Coronary artery (tissue), 2 donors: Measurements from ENCODE around the gene NUP88.
A peak's percentile ranks its signal among the peaks of the same experiment; 100 is the strongest.

ENCODE experiments used
- DNase-seq: peaks from one replicate; pipeline ENCODE4 v3.0.0-alpha.2; 2017; ENCODE audit warnings: low spot score
- H3K27ac ChIP-seq, 2 donors: fragments of 200-600 bp; sonication (generic); one replicate each; pipeline ENCODE4 v1.5.1; 2016 to 2019
- H3K4me3 ChIP-seq: fragments of 200-600 bp; sonication (generic); 2 replicates; pipeline ENCODE4 v1.5.1; 2016; ENCODE audit warnings: mild to moderate bottlenecking, moderate library complexity
- CTCF ChIP-seq: fragments of 200-600 bp; sonication (generic); IDR thresholded peaks from one replicate; pipeline ENCODE4 v1.5.1; 2019; ENCODE audit warnings: antibody characterized with exemption

Gene NUP88

GRCh38 chr17:5418858-5419355, 555 bp downstream of the NUP88 start:
- H3K27ac ChIP-seq: peak overlapping the region; percentile 72 to 92
- no peak for DNase-seq
- no peak for TF ChIP-seq CTCF
- H3K4me3 ChIP-seq: peak overlapping the region; percentile 90

- TF ChIP-seq CTCF: no peak
- no peak for DNase-seq
- Histone ChIP-seq H3K4me3 (no peak overlapping the region), H3K27ac (no peak overlapping the region)
Measured at GRCh38 chr17:5416901-5417300, 2.6 kb downstream of the NUP88 start.

- Histone ChIP-seq H3K27ac (no peak overlapping the region), H3K4me3 (no peak overlapping the region)
- no peak for DNase-seq
- TF ChIP-seq CTCF: no peak
Measured at GRCh38 chr17:5413682-5414081, 5.8 kb downstream of the NUP88 start.

GRCh38 chr17:5410594-5411272, 8.7 kb downstream of the NUP88 start:
- DNase-seq: no peak
- Histone ChIP-seq H3K4me3 (no peak overlapping the region), H3K27ac (no peak overlapping the region)
- TF ChIP-seq CTCF: no peak

GRCh38 chr17:5408186-5408585, 11.3 kb downstream of the NUP88 start:
- DNase-seq: no peak
- TF ChIP-seq CTCF: no peak
- H3K27ac ChIP-seq: no peak overlapping the region
- no peak overlapping the region for H3K4me3 ChIP-seq

- Histone ChIP-seq H3K27ac (no peak overlapping the region), H3K4me3 (no peak overlapping the region)
- no peak for DNase-seq
- TF ChIP-seq CTCF: no peak
Measured at GRCh38 chr17:5405400-5405799, 14.1 kb downstream of the NUP88 start.

- no peak for TF ChIP-seq CTCF
- Histone ChIP-seq H3K4me3 (no peak overlapping the region), H3K27ac (no peak overlapping the region)
- no peak for DNase-seq
Measured at GRCh38 chr17:5399767-5400166, 19.7 kb downstream of the NUP88 start.
